Loucy (cell line): ENCODE results near the gene ERGIC3.

Experiments
- CTCF ChIP-seq: fragments of 200-600 bp; sonication (generic); conservative IDR thresholded peaks from 2 replicates; pipeline ENCODE4 v1.5.1; 2014; ENCODE audit warnings: mild to moderate bottlenecking, antibody characterized with exemption, low read length
- EZH2phosphoT487 ChIP-seq: fragments of 200-600 bp; IDR thresholded peaks from 2 replicates; pipeline ENCODE4 v1.6.1; 2018; ENCODE audit warnings: antibody characterized with exemption, mild to moderate bottlenecking, moderate library complexity, borderline replicate concordance

GRCh38 chr20:35542990-35543389, 1.1 kb downstream of the ERGIC3 start:
- no peak for TF ChIP-seq CTCF
- no peak for TF ChIP-seq EZH2phosphoT487
